Uterine smooth muscle cell (primary cell): ENCODE results near the gene CFAP52. TPM values are rescaled to one million over a fixed set of nuclear protein-coding genes. Genes with fewer than 3 reads are reported as not detected.

ENCODE experiments used
- total RNA-seq: library from RNA; depleted of rRNA; stranded (reverse); fragments of >200 nt; gene quantifications from 2 replicates; pipeline ENCODE4 v1.2.3, GENCODE V29; 2014

The CFAP52 gene
- 0.11 and 0.62 TPM in 2 replicates for total RNA-seq

DNA sequence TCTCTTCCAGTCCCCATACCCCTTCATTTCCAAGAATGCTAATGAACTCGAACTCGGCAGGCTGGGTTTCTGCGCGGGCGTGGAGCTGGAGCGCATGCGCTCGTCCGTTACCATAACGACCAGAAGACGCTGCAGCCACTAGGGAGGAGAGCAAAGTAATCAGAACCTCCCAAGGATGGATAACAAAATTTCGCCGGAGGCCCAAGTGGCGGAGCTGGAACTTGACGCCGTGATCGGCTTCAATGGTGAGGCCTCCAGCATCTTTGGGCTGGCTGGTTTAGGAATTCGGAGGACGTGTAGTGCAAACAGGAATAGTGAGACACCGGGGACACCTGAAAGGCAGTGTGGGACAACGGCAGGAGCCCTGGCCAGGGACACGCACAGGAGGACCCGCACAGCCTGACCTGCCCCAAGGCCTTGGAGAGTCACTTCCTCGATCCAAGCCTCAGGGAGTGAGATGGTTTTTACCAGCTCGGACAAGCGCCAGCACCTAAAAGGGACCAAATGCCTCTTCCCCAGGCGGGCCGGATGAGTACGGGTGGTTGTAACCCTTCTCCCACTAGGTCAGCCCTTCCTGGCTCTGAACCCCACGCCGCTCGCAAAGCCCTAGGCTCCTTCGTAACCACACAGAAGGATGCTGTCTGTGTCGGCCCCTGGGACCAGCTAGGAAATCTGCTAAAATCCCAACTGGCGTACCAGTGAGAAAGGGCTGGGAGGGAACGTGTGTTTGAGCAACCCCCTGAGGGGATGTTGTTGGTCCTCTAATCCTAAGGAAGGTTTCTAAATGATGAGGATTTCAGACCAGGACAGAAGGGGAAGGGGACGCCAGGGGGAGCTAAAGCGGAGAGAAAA is at the start of gene CFAP52:
CFAP52 (plus strand) TSS at position 122 of the 852 bp plus-strand sequence; CDS start at position 176, 54 bp downstream.

DNA sequence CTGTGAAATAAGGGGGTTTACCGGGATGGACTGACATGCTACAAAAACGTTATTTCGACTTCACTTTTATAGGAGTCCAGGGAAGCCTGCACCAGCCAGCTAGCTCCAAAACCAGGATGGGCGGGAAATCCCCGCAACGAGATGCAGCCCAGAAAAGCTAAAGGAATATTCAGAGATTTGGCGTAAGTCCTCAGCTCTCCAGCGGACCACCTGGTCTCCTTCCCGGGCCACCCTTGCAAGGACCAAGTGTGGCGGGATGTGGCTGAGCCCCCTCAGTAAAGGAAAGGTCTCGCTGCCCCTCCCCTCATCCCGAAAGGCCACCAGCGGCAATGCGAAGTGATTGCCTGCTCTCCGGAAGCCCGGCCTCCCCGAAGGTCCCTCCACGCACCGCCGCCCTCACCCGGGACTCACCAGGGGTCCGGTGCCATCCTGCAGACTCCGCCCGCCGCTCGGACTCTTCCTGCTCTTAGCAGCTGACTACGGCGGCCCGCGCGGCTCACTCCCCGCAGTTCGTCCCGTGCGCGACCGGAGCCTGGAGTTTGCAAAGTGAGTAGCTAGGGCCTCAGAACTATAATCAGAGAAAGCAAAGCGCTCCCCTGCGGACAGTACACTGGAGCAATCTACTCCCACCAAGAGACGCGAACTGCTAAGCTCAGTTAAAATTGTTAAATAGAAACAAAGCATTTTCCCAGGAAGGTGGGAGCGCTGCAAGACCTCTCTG is 901 bp upstream of the CFAP52 start, which contains the start of gene STX8:
STX8 (minus strand) TSS at position 440 of the 721 bp plus-strand sequence; CDS start at position 428, 12 bp downstream.

DNA sequence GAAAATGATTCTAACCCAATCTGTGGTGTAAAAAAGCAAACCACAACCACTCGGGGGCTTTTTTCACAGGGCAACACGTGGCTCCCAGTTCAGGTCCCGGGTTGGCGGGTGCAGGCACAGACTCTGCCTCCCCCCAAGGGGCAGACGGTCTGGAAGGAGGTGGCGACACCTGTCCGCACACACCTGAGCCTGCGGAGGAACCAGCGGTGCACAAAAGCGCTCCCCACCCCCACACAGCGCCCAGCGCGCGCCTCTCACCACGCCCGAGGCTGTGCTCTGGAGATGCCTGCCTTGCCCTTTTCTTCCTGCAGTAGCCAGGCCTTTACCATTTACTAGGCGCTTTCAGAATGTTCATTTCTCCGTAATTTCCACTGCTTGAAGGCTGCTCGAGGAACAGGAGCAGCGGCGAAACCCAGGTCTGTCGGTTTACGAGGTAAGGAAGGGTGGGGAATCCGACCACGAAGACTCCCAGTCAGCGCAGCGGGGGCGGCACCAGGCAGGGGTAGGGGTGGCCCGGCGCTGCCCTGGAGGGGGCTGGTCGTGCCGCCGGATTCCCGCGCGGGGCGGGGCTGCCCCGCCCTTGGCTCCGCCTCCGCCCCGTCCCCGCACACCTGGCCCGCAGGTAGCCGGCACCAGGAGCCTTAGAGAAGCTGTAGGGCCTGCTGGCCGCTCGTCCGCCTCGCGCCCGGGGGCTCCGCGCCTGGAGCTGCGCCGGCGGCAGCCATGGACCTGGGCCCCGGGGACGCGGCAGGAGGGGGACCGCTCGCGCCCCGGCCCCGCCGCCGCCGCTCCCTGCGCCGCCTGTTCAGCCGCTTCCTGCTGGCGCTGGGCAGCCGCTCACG is 68.7 kb downstream of the CFAP52 start, which contains the start of gene USP43:
USP43 (plus strand) TSS at position 608 of the 842 bp plus-strand sequence; CDS start at position 724, 116 bp downstream.

Other genes with a start within 250 kb of the CFAP52 start
- gene STX8, start 822 bp upstream of the CFAP52 start, total RNA-seq = 69.5 and 85.5 TPM in 2 replicates
- under 0.01 and 0.12 TPM in 2 replicates for gene USP43, start 68.9 kb downstream of the CFAP52 start, total RNA-seq
- gene DHRS7C, start 214.9 kb downstream of the CFAP52 start, total RNA-seq = not detected in 2 replicates
- not detected in 2 replicates for gene GSG1L2, start 245.4 kb downstream of the CFAP52 start, total RNA-seq
- gene GLP2R, start 249.3 kb downstream of the CFAP52 start, total RNA-seq = under 0.01 TPM in 1 of 2 replicates, not detected in the other